HCT116 (cell line): Measurements from ENCODE around the gene GMPPB. TPM values are rescaled to one million over a fixed set of nuclear protein-coding genes. Genes with fewer than 3 reads are reported as not detected.

Experiments used
- ATAC-seq: fragments of 200-7000 bp; cut with Tn5 transposase; 2 replicates; pipeline ENCODE4 v1.9.1; 2020; ENCODE audit warnings: mild to moderate bottlenecking, moderate library complexity
- BruUV-seq: library from RNA; stranded (reverse); fragments of 400-500 nt; replicated peaks from 2 replicates; lab custom pipeline; 2021; lab: Mats Ljungman, UMichigan
- CTCF ChIA-PET: fragments of 300-600 bp; sonication (Branson Sonifier 250); formaldehyde crosslinking; loops from one replicate; lab custom pipeline; 2021; ENCODE audit warnings: antibody characterized with exemption; lab: Charles Lee
- POLR2A ChIA-PET: fragments of 300-600, 350-600 bp; sonication (Branson Sonifier 250); formaldehyde crosslinking; loops from one replicate; lab custom pipeline; 2021; ENCODE audit warnings: antibody characterized with exemption; lab: Charles Lee
- RAD21 ChIA-PET, 2 experiments: fragments of 300-600 bp; sonication (Branson Sonifier 250); formaldehyde crosslinking; loops; one replicate each; lab custom pipeline; 2023; ENCODE audit warnings: low total read pairs in 2 of 2; ENCODE audit not compliant: uncharacterized antibody in 2 of 2, unreplicated experiment in 2 of 2, low non-redundant PET in 1 of 2; lab: Charles Lee
- DNase-seq: peaks from one replicate; pipeline ENCODE4 v3.0.0-alpha.2; 2010; ENCODE audit warnings: low read depth, low spot score
- H2AFZ ChIP-seq: fragments of 200-600 bp; shearing (Covaris generic), sonication (generic); 2 replicates; pipeline ENCODE4 v1.6.1; 2017; ENCODE audit warnings: low read depth, mixed run types, mixed read lengths, antibody characterized with exemption, low read length; ENCODE audit not compliant: poor library complexity, severe bottlenecking
- H3K27ac ChIP-seq: 2 replicates; pipeline ENCODE4 v1.5.1; 2012; ENCODE audit warnings: low read depth, low read length
- H3K27me3 ChIP-seq: fragments of 200-600 bp; sonication (generic); 2 replicates; pipeline ENCODE4 v1.6.1; 2016; ENCODE audit warnings: mixed run types, low read length, mixed read lengths; ENCODE audit not compliant: insufficient read depth
- H3K36me3 ChIP-seq, 2 experiments: fragments of 200-500 bp in 1 of 2; fragments of 200-600 bp in 1 of 2; sonication (Bioruptor generic) in 1 of 2; sonication (generic) in 1 of 2; 2 replicates each; pipeline versions ENCODE4 v1.5.1 to v1.6.1; 2014 to 2016; ENCODE audit warnings: low read length in 2 of 2, inconsistent platforms in 1 of 2, mixed read lengths in 1 of 2, mixed run types in 1 of 2; ENCODE audit not compliant: insufficient read depth in 2 of 2, control insufficient read depth in 1 of 2
- H3K4me1 ChIP-seq, 2 experiments: fragments of 200-600 bp in 1 of 2; sonication (generic) in 1 of 2; 2 replicates each; pipeline versions ENCODE4 v1.5.1 to v1.6.1; 2012 to 2017; ENCODE audit warnings: low read length in 2 of 2, inconsistent platforms in 1 of 2, mild to moderate bottlenecking in 1 of 2, mixed read lengths in 1 of 2, mixed run types in 1 of 2, moderate library complexity in 1 of 2; ENCODE audit not compliant: insufficient read depth in 2 of 2, control insufficient read depth in 1 of 2
- H3K4me2 ChIP-seq: fragments of 200-600 bp; sonication (generic); 2 replicates; pipeline ENCODE4 v1.6.1; 2017; ENCODE audit warnings: mixed run types, low read length, mixed read lengths
- H3K4me3 ChIP-seq, 2 experiments: fragments of 200-600 bp in 1 of 2; sonication (generic) in 1 of 2; replicated peaks in 1 of 2; 2 replicates each; pipeline ENCODE4 v1.5.1; 2011 to 2016; ENCODE audit warnings: low read length in 2 of 2, control low read depth in 1 of 2, low read depth in 1 of 2, mild to moderate bottlenecking in 1 of 2, mixed read lengths in 1 of 2, mixed run types in 1 of 2
- H3K79me2 ChIP-seq: fragments of 200-600 bp; sonication (generic); 2 replicates; pipeline ENCODE4 v1.6.1; 2017; ENCODE audit warnings: mild to moderate bottlenecking, mixed run types, low read length, moderate library complexity, mixed read lengths; ENCODE audit not compliant: insufficient read depth
- H3K9ac ChIP-seq: fragments of 200-600 bp; sonication (generic); 2 replicates; pipeline ENCODE4 v1.6.1; 2016; ENCODE audit warnings: low read length, mixed read lengths
- H3K9me2 ChIP-seq: fragments of 200-600 bp; sonication (generic), shearing (Covaris generic); 2 replicates; pipeline ENCODE4 v1.6.1; 2017; ENCODE audit warnings: mixed run types, mild to moderate bottlenecking, moderate library complexity; ENCODE audit not compliant: insufficient read depth
- H3K9me3 ChIP-seq, 2 experiments: fragments of 200-500 bp in 1 of 2; fragments of 200-600 bp in 1 of 2; sonication (Bioruptor generic) in 1 of 2; sonication (generic) in 1 of 2; 2 replicates each; pipeline ENCODE4 v1.6.1; 2014 to 2017; ENCODE audit warnings: low read length in 2 of 2, mixed read lengths in 2 of 2, inconsistent platforms in 1 of 2, low read depth in 1 of 2, mild to moderate bottlenecking in 1 of 2, mixed run types in 1 of 2, moderate library complexity in 1 of 2; ENCODE audit not compliant: control insufficient read depth in 1 of 2, insufficient read depth in 1 of 2
- H4K20me1 ChIP-seq: fragments of 200-600 bp; sonication (generic), shearing (Covaris generic); 2 replicates; pipeline ENCODE4 v1.6.1; 2017; ENCODE audit warnings: mixed run types, mild to moderate bottlenecking, moderate library complexity; ENCODE audit not compliant: insufficient read depth
- ATF3 ChIP-seq: IDR thresholded peaks from 2 replicates; pipeline ENCODE4 v1.6.1; 2012
- CEBPB ChIP-seq: IDR thresholded peaks from 2 replicates; pipeline ENCODE4 v1.6.1; 2012; ENCODE audit warnings: low read depth
- CTCF ChIP-seq, 3 experiments: fragments of 200-600 bp in 1 of 3; sonication (generic) in 1 of 3; IDR thresholded peaks in 2 of 3; conservative IDR thresholded peaks in 1 of 3; 2 replicates each; pipeline ENCODE4 v1.5.1; 2012 to 2017; ENCODE audit warnings: low read depth in 2 of 3, low read length in 2 of 3, antibody characterized with exemption in 1 of 3, borderline replicate concordance in 1 of 3, control low read depth in 1 of 3, mild to moderate bottlenecking in 1 of 3, mixed read lengths in 1 of 3, mixed run types in 1 of 3, moderate library complexity in 1 of 3; ENCODE audit not compliant: insufficient read depth in 1 of 3
- EGR1 ChIP-seq: IDR thresholded peaks from 2 replicates; pipeline ENCODE4 v1.6.1; 2012; ENCODE audit warnings: low read depth
- ELF1 ChIP-seq: IDR thresholded peaks from 2 replicates; pipeline ENCODE4 v1.6.1; 2012; ENCODE audit warnings: low read depth, borderline replicate concordance
- EZH2 ChIP-seq: fragments of 200-600 bp; sonication (generic); IDR thresholded peaks from 2 replicates; pipeline ENCODE4 v1.6.1; 2017; ENCODE audit warnings: antibody characterized with exemption, mixed run types
- EZH2phosphoT487 ChIP-seq: fragments of 200-600 bp; IDR thresholded peaks from 2 replicates; pipeline ENCODE4 v1.6.1; 2018; ENCODE audit warnings: antibody characterized with exemption, borderline replicate concordance
- FOSL1 ChIP-seq: IDR thresholded peaks from 2 replicates; pipeline ENCODE4 v1.6.1; 2012; ENCODE audit warnings: low read depth
- JUND ChIP-seq: IDR thresholded peaks from 2 replicates; pipeline ENCODE4 v1.6.1; 2012
- MAX ChIP-seq: IDR thresholded peaks from 2 replicates; pipeline ENCODE4 v1.6.1; 2012
- POLR2A ChIP-seq: IDR thresholded peaks from 2 replicates; pipeline ENCODE4 v1.7.0; 2011; ENCODE audit warnings: borderline replicate concordance; ENCODE audit not compliant: insufficient read depth, insufficient read length; ENCODE audit errors: extremely low read depth
- POLR2AphosphoS5 ChIP-seq: IDR thresholded peaks from 2 replicates; pipeline ENCODE4 v1.6.1; 2011; ENCODE audit warnings: mild to moderate bottlenecking, low read depth, low read length, moderate library complexity
- RAD21 ChIP-seq: IDR thresholded peaks from 2 replicates; pipeline ENCODE4 v1.6.1; 2012; ENCODE audit warnings: low read depth, mild to moderate bottlenecking
- SIN3A ChIP-seq: IDR thresholded peaks from 2 replicates; pipeline ENCODE4 v1.6.1; 2012; ENCODE audit warnings: low read depth
- SP1 ChIP-seq: IDR thresholded peaks from 2 replicates; pipeline ENCODE4 v1.6.1; 2012; ENCODE audit warnings: low read depth
- SRF ChIP-seq: IDR thresholded peaks from 2 replicates; pipeline ENCODE4 v1.6.1; 2012; ENCODE audit warnings: low read depth
- TCF7L2 ChIP-seq: IDR thresholded peaks from 2 replicates; pipeline ENCODE4 v1.7.0; 2011; ENCODE audit warnings: borderline replicate concordance, inconsistent platforms; ENCODE audit not compliant: insufficient read depth, insufficient read length; ENCODE audit errors: extremely low read depth
- YY1 ChIP-seq: IDR thresholded peaks from 2 replicates; pipeline ENCODE4 v1.6.1; 2011; ENCODE audit warnings: low read length, low read depth, moderate library complexity, mild to moderate bottlenecking; ENCODE audit not compliant: insufficient replicate concordance; ENCODE audit errors: extremely low read depth
- ZFX ChIP-seq: fragments of 450-650 bp; IDR thresholded peaks from 2 replicates; pipeline ENCODE4 v1.6.1; 2017
- ZNF274 ChIP-seq: fragments of 200-500 bp; sonication (Bioruptor generic); IDR thresholded peaks from 2 replicates; pipeline ENCODE4 v1.6.1; 2014; ENCODE audit warnings: mild to moderate bottlenecking, low read depth, low read length, inconsistent platforms
- intact Hi-C: fragments of 100-400 bp; cut with micrococcal nuclease; formaldehyde crosslinking; loops from 2 replicates; pipeline ENCODE4 v1.10.0; 2022
- total RNA-seq: library from RNA; stranded (reverse); gene quantifications from one replicate; pipeline ENCODE4 v1.2.1, GENCODE V29; 2021; ENCODE audit not compliant: unreplicated experiment

Gene GMPPB
- total RNA-seq, 1 experiment from 2014 or later: 24.1 TPM

- ChIA-PET POLR2A (no interaction called here), RAD21 (no interaction called here), CTCF (no interaction called here)
- H3K9me2 ChIP-seq: no peaks in the 10 kb centered on the region
- DNase-seq: no peak
- H3K79me2 ChIP-seq: peaks cover 82% of the 10 kb centered on the region
- intact Hi-C loops: no loop called here
- H3K4me1 ChIP-seq: no peaks in the 10 kb centered on the region; a peak in 1 of 4 replicates
- no peak overlapping the region for H2AFZ ChIP-seq
- H3K4me3 ChIP-seq: no peak overlapping the region
- BruUV-seq: no TSS peak
- no peak overlapping the region for H3K27ac ChIP-seq
- no peaks in the 10 kb centered on the region for H3K9me3 ChIP-seq
- no peak overlapping the region for H3K9ac ChIP-seq
- no peaks in the 10 kb centered on the region for H3K36me3 ChIP-seq
- no peaks in the 10 kb centered on the region for H4K20me1 ChIP-seq
- TF ChIP-seq FOSL1 (no peak), ATF3 (no peak), ZNF274 (no peak), CTCF (IDR thresholded peaks at IDR 0.05 in 2 of 3, conservative IDR thresholded peaks at IDR 0.05 in 1 of 3; ENCODE audit: borderline replicate concordance in 1 of 3, insufficient read depth in 1 of 3, low read depth in 2 of 3, low read length in 2 of 3) (no peak), POLR2A (no peak), POLR2AphosphoS5 (no peak), EGR1 (no peak), ELF1 (no peak), YY1 (no peak), SP1 (no peak), TCF7L2 (no peak), EZH2phosphoT487 (no peak), JUND (no peak), SIN3A (no peak), ZFX (no peak), MAX (no peak), SRF (no peak), EZH2 (no peak), CEBPB (no peak), RAD21 (no peak)
- TF ChIP-seq, all 23 proteins: peak for 0
- no peaks in the 10 kb centered on the region for H3K27me3 ChIP-seq
- no peak overlapping the region for H3K4me2 ChIP-seq
- ATAC-seq: no peak
Measured at GRCh38 chr3:49769286-49769915, 45.6 kb upstream of the GMPPB start.
